GM12874 (cell line): ENCODE data around the gene DNMT3A.

Experiments
- CTCF ChIP-seq: IDR thresholded peaks from 2 replicates; pipeline ENCODE4 v1.5.1; 2011; ENCODE audit warnings: low read depth, mild to moderate bottlenecking, control low read depth, low read length, moderate library complexity; ENCODE audit not compliant: insufficient read depth

Gene DNMT3A

GRCh38 chr2:25372405-25373268 lies 30.9 kb upstream of the DNMT3A start:
- no peak for TF ChIP-seq CTCF

- no peak for TF ChIP-seq CTCF
Observed at GRCh38 chr2:25371253-25372241, 29.8 kb upstream of the DNMT3A start.

- no peak for TF ChIP-seq CTCF
Observed at GRCh38 chr2:25369876-25370275, 28.2 kb upstream of the DNMT3A start.

- no peak for TF ChIP-seq CTCF
Observed at GRCh38 chr2:25369439-25369838, 27.7 kb upstream of the DNMT3A start.

- TF ChIP-seq CTCF, result no peak
Observed at GRCh38 chr2:25368660-25369059, 26.9 kb upstream of the DNMT3A start.

- no peak for TF ChIP-seq CTCF
Observed at GRCh38 chr2:25367296-25367695, 25.6 kb upstream of the DNMT3A start.

GRCh38 chr2:25366629-25367028 lies 24.9 kb upstream of the DNMT3A start:
- no peak for TF ChIP-seq CTCF
